T47D (cell line): ENCODE results near the gene GPNMB.

Experiments
- DNase-seq, 2 experiments: peaks; one replicate each; pipeline versions ENCODE4 v3.0.0 to v3.0.0-alpha.2; 2011 to 2012; ENCODE audit warnings: low read depth in 1 of 2, low spot score in 1 of 2
- JUND ChIP-seq: IDR thresholded peaks from 2 replicates; pipeline ENCODE4 v1.6.1; 2012; ENCODE audit warnings: low read depth
- in situ Hi-C: cut with HindIII; loops from 2 replicates; pipeline ENCODE4 v1.10.0; 2016; ENCODE audit warnings: low sequenced_read_pairs, low pct_unique_long_range_greater_than_20kb

The GPNMB gene

DNA sequence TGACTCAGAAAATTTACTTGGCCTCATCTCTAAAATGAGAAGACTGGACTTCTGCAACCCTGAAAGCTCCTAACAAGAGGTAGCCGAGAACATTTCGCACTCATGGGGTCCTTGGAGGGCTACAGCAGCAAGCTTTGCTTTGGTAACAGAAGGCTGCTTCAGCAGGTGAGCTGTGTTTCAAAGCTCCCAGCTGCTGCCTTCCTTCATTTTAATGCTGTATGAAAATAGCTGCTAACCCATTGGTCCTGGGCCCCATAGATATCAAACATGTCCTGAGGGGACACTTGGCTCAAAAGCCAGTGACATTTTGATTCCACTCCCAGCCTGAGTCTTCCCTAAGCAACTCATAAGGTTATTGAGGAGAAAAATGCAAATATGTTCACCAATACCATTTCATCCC, 38.3 kb downstream of the GPNMB start:
- no peak for DNase-seq
- in situ Hi-C loops: no loop called here
- TF ChIP-seq JUND: no peak

DNA sequence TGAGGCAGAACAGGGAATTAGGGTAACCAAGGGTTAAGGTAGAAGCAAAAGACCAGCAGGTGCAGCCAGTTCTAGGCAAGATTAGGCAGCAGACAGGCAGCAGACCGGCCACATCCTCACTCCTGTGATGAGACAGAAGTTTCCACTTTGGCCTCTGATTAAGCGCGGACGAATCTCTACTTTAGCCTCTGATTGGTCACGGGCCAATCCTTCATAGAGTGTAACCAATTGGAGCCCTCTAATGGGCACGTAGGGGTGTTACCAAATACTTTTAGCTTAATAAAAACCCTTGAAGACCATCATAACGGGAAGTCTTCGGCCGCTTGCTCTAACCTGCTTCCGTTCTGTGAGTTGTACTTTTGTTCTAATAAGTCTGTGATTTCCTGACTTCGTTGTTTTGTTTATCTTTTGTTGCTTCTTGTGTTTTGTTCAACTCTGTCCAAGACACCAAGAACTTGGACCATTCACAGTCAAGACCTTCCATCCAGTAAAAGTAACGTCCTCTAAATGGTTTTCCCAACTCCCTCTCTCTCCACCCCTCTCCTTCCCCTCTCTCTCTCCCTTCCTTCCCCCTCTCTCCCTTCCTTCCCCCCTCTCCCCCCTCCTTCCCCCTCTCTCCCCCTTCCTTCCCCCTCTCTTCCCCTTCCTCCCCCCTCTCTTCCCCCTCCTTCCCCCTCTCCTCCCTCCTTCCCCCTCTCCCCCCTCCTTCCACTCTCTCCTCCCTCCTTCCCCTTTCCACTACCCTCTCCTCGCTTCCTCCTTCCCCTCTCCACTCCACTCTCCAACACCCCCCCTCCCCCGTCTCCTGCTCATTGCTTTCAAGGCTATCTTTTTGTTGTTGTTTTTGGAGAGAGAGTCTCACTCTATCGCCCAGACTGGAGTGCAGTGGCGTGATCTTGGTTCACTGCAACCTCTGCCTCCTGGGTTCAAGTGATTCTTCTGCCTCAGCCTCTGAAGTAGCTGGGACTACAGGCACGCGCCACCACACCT, 39.4 kb downstream of the GPNMB start:
- no peak for TF ChIP-seq JUND
- DNase-seq: no peak
- in situ Hi-C loops: no loop called here

DNA sequence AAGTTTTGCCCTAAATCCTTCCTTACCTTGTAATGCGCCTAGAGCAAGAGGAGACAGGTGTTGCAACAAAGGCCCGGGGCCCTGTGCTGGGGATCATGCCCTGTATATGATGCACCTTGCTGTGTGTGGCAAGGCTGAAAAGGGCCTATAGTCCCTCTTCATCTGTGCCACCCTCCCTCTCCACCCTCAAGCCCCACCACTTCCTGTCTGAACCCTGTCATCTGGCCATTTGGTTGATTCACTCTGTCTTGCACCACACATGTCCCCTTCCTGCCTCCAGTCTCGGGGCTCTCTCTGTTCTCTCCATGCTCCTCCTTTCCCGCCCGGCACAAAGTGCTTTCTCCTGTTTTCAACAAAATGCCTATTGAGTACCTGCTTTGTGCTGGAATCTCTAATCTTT, 41.0 kb downstream of the GPNMB start:
- no peak for DNase-seq
- in situ Hi-C loops: no loop called here
- no peak for TF ChIP-seq JUND

DNA sequence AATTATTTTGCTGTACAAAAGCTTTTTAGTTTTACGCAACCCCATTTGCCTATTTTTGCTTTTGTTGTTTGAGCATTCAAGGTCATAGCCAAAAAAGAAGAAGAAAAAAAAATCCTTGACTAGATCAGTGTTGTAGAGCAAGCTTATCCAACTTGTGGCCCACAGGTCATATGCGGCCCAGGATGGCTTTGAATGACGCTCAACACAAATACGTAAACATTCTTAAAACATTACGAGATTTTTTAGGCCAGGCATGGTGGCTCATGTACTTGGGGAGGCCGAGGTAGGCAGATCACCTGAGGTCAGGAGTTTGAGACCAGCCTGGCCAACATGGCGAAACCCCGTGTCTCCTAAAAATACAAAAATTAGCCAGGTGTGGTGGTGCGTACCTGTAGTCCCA, 44.4 kb downstream of the GPNMB start:
- DNase-seq: no peak
- no peak for TF ChIP-seq JUND
- in situ Hi-C loops: no loop called here

DNA sequence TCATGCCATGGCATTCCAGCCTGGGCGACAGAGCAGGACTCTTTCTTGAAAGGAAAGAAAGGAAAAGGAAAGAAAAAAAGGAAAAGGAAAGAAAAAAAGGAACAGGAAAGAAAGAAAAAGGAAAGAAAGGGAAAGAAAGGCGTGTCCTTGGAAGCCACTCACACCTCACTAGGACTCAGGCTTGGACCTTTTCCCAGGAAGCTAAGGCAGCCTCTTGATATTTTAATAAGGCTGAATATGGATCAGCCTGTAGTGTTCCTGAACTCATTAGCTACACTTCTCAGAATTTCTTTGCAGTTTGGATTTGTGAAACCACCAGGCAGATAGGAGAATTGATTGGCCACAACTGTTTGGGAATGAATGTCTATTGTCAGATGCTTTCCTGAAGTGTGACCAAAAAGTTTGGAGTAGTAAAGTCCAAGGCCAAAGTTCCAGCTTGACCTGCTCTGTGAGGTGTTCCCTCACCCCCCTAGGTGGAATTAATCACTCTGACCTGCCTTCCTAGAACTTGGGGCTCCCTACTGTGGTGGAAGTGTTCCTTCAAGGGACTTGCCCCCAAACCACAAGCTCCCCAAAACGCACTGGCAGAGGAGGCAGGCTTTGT, 45.5 kb downstream of the GPNMB start:
- no peak for TF ChIP-seq JUND
- in situ Hi-C loops: no loop called here
- DNase-seq: no peak

DNA sequence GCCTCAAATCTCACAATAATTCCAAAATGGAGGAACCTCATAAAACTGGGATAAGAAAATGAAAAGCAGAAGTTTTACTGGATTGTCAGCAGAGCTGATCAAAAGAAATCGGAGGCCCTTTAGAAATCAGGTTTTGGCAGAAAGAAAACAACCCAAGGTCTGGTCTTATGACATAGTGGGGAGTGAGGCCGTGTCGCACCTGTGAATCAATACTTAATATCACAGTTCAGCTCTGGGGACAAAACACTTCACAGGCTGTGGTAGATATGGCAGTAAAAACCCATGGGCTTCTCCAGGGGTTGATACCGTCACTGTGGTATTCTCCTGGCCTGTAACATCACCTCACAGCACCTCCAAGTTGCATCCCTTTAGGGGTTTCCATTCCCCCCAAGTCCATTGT, 46.0 kb downstream of the GPNMB start:
- in situ Hi-C loops: no loop called here
- no peak for DNase-seq
- TF ChIP-seq JUND: no peak

DNA sequence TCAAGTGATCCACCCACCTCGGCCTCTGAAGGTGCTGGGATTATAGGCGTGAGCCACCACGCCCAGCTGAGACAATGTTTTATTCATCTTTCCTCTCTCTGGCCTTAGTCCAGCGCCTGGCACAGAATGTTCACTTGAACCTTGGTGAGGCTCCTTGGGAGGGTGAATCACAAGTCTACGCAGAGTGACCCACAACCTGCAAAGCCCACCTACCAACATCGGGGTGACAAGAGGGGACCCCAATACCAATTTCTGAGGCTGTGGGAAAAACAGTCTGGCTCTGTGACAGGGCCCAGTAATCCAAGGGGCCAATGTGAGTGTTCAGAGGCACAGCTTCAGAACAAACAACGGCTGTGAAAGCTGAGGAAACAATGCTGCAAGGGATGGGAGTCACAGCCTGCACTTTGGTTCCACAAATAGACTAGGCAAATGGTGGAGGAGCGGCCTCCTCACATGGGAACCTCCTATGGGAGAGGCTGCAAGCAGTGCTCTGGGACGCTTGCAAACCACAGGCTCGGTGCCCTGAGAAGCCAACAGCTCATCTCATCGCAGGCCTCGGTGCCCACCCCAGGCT, 47.0 kb downstream of the GPNMB start:
- no peak for DNase-seq
- no peak for TF ChIP-seq JUND
- in situ Hi-C loops: no loop called here

DNA sequence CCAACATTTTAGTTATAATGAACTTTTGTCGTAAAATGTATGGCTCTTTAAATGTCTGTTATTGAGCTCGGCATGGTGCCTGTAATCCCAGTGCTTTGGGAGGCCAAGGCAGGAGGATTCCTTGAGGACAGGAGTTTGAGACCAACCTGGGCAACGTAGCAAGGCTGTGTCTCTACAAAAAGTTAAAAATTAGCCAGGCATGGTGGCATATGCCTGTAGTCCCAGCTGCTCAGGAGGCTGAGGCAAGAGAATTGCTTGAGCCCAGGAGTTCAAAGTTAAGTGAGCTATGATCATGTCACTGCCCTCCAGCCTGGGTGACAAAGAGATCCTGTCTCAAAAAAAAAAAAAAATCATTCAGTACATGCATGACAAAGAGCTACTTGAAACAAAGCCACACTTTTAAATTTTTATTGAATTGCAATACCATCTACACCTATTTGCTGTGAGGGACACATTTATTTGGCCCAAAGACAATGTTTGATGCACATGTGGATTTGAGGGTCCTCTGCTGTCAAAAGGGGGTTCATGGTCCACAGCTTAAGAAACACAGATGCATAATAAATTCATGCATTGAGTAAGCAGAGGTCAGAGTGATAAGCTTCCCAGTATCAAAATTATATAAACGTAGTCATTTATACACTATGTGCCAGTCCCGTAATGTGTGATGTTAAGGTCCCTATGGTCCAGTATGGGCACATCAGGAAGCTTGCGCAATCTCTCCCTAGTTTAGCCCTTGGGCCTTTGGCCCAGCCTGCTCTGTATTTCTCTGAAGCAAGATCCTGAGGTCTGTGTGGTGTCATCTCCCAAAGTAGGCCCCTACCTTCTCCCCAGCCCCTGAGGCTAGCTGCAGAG, 48.2 kb downstream of the GPNMB start:
- TF ChIP-seq JUND: no peak
- in situ Hi-C loops: no loop called here
- peak in 1 of 2 experiments; percentile 23 for DNase-seq

DNA sequence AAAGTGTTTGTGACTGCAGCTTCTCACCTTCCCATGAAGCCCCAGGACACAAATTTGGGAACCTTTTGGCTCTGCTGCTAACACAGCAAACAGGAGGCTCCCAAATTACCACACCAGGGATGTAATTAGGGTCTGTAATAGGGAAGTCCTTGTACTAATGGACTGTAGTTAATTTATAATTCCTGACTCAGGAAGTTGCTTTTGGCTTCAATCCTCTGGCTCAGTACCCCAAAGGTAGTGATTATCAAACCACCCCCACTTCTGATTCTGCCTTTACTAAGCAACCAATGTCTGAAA, 48.8 kb downstream of the GPNMB start:
- no peak for TF ChIP-seq JUND
- no peak for DNase-seq
- in situ Hi-C loops: no loop called here

DNA sequence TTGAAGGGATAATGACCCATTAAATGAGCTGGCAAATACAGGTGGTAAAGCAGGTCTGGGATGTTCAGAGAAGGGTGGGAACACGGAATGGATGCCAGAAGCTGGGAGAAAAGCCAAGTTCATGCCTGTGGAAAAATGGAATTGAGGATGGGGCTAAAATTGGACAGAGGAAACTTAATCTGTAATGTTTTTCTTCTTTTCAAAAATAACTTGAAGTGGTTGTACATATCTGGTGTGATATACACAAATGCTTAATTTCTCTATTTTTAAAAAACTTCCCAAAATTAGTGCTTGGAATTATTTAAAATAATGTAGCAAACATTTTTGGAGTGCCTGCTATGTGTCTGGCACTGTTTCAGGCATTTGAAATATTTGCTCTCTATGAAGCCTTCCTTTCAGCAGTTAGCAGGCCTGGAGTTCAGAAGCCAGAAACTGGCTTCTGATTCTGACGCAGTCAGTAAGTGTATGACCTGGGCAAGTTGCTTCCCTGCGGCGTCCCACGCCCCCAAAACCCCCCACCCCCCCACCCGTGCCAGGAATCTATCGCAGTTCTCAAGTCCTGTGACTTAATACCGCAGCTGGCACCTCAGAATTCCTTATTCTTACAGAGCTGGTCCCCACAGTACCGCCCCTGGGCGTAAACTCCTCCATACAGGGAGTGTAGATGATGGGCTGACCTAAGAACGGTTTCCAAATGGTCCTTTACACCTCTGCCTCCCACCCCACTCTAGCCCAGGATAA, 51.7 kb downstream of the GPNMB start:
- peak; percentile 50 to 91 for DNase-seq

DNA sequence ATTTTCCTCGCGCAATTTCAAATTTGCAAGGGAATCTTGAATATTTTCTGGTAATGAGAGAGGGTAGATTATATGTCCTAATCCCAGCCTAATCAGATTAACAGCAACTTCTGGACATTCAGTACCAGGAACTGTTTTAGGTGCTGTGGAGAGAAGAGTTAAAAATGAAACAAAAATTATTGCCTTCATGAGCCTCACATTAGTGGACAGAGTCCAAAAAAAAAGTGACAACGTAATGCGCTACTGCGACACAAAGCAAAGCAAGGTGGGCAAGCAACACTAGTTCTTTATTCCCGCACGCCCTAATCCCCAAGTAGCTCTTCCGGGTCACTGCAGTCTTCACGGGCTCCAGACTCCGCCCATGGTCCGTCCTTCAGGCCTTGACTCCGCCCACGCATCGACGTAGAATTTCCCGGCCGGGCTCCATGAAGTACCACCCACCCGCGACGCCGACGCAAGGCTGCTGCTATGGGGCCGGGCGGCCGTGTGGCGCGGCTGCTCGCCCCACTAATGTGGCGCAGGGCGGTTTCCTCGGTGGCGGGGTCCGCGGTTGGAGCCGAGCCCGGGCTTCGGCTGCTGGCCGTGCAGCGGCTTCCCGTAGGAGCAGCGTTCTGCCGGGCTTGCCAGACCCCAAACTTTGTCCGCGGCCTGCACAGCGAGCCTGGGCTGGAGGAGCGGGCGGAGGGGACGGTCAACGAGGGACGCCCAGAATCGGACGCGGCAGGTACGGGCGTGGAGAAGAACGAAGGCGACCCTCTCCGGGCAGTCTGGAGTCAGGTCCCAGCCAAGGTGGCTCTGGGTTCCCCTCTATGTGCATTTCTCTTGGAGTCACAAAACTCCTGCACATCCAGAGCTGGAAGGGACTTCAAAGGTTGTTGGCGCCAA, 52.6 kb downstream of the GPNMB start, which contains the start of gene MALSU1:
Gene MALSU1, plus strand, starts transcription at position 455 of the 885 bp plus-strand sequence. Its CDS starts 14 bp downstream, at position 469.
- peak; percentile 86 to 98 for DNase-seq
- in situ Hi-C loops: no loop called here
- TF ChIP-seq JUND: no peak

More for the DNA sequence above, 51.7 kb downstream of the GPNMB start:
- in situ Hi-C loops: no loop called here
- TF ChIP-seq JUND: no peak
